ENCODE results near the gene FGD2.

The FGD2 gene

GRCh38 chr6:37036146-37036545 is 30.7 kb downstream of the FGD2 start:
- in situ Hi-C loops (cut with MboI; ENCODE audit: low sequenced_read_pairs): loop anchor here (25.0 kb wide), 1 partner anchor 151 kb away; no protein-coding TSS in a partner anchor

- in situ Hi-C loops (cut with MboI; ENCODE audit: low sequenced_read_pairs): loop anchor here (25.0 kb wide), 1 partner anchor 149 kb away; no protein-coding TSS in a partner anchor
These were observed 33.1 kb downstream of the FGD2 start for GRCh38 chr6:37038292-37039198.

DNA sequence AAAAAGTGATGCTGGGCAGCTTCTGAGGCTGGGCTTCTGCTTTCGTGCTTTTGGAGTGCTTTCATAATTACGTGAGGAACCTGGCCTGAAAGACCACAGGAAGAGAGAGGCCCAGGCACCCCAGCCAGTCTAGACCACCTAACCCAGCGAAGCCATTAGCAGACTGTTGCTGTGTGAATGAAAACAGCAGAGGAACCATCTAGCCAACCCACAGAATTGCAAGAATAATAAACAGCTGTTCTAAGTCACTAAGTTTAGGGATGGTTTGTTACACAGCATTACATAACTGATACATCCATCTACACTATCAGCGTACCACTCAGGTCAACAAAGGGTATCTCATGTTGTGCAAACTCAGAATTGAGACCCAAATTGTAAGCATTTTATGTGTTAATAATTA is 34.5 kb downstream of the FGD2 start:
- in situ Hi-C loops (cut with MboI; ENCODE audit: low sequenced_read_pairs): loop anchor here (25.0 kb wide), 1 partner anchor 147 kb away; no protein-coding TSS in a partner anchor

- in situ Hi-C loops (cut with MboI; ENCODE audit: low sequenced_read_pairs): loop anchor here (25.0 kb wide), 1 partner anchor 146 kb away; no protein-coding TSS in a partner anchor
These were observed 36.1 kb downstream of the FGD2 start for GRCh38 chr6:37041521-37041920.

DNA sequence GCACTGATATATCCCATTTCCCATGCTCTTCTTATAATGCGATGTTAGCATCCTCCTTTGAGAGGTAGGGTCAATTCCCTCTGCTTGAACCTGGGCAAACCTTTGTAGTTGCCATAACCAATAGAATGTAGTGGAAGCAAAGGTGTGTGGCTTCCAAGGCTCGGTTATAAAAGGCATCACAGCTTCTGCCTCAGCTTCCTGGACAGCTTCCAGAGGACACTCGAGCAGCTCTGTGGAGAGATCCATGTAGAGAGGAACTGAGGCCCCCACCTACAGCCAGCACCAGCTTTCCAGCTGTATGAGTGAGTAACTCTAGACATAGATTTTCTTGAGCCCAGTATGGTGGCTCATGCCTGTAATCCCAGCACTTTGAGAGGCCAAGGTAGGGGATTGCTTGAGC is 36.7 kb downstream of the FGD2 start:
- in situ Hi-C loops (cut with MboI; ENCODE audit: low sequenced_read_pairs): loop anchor here (25.0 kb wide), 1 partner anchor 145 kb away; no protein-coding TSS in a partner anchor

- in situ Hi-C loops (cut with MboI; ENCODE audit: low sequenced_read_pairs): loop anchor here (25.0 kb wide), 1 partner anchor 144 kb away; no protein-coding TSS in a partner anchor
These were observed 37.6 kb downstream of the FGD2 start for GRCh38 chr6:37043091-37043490.

DNA sequence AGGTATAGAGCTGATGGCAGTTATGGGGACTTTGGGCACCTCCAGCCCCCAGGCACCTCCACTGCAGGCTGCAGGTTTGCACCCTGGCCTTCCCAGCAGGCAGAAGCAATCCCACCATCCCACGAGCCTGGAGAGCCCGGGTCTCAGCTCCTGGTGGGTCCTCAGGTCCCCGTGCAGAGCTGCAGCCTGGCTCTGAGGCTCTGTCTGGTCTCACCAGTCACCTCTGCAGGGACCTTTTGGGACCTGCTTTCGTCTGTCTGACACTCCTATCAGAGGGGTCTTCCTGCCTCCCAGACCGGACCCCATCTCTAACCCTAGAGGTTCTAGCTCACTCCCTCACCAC is 41.9 kb downstream of the FGD2 start:
- in situ Hi-C loops (cut with MboI; ENCODE audit: low sequenced_read_pairs): loop anchor here (25.0 kb wide), 1 partner anchor 140 kb away; no protein-coding TSS in a partner anchor

- in situ Hi-C loops (cut with MboI; ENCODE audit: low sequenced_read_pairs): loop anchor here (25.0 kb wide), 1 partner anchor 139 kb away; no protein-coding TSS in a partner anchor
These were observed 42.4 kb downstream of the FGD2 start for GRCh38 chr6:37047689-37048402.

- in situ Hi-C loops (cut with MboI; ENCODE audit: low sequenced_read_pairs): loop anchor here (25.0 kb wide), 1 partner anchor 139 kb away; no protein-coding TSS in a partner anchor
These were observed 43.0 kb downstream of the FGD2 start for GRCh38 chr6:37048403-37048850.

GRCh38 chr6:37048851-37049757 is 43.6 kb downstream of the FGD2 start:
- in situ Hi-C loops (cut with MboI; ENCODE audit: low sequenced_read_pairs): loop anchor here (25.0 kb wide), 1 partner anchor 138 kb away; no protein-coding TSS in a partner anchor

DNA sequence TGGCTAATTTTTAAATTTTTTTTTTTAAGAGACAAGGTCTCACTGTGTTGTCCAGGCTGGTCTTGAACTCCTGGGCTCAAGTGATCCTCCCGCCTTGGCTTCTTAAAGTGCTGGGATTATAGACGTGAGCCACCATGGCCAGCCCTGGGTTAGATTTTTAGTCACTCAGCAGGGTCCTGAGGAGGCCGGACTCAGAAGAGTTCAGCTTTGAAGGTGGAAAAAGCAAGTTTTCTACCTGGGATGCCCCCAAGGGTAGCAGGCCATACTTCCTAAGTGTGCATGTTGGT is 44.2 kb downstream of the FGD2 start:
- in situ Hi-C loops (cut with MboI; ENCODE audit: low sequenced_read_pairs): loop anchor here (25.0 kb wide), 1 partner anchor 138 kb away; no protein-coding TSS in a partner anchor

GRCh38 chr6:37050045-37050853 is 44.8 kb downstream of the FGD2 start:
- in situ Hi-C loops (cut with MboI; ENCODE audit: low sequenced_read_pairs): no loop called here

DNA sequence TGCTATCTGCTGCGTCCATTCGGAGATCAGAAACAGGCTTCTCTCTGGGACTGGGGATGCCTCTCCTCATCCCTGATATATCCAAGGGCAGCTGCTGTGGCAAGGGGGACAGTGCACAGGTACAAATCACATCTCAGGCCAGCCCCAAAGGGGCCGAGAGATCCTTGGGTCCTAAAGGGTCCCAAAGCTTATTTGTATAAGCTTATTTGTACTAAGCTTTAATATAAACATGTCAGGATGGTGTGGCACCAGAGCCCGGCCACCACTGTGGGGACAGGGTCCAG is 45.3 kb downstream of the FGD2 start:
- in situ Hi-C loops (cut with MboI; ENCODE audit: low sequenced_read_pairs): no loop called here

GRCh38 chr6:37051138-37052026 is 45.9 kb downstream of the FGD2 start:
- in situ Hi-C loops (cut with MboI; ENCODE audit: low sequenced_read_pairs): no loop called here

DNA sequence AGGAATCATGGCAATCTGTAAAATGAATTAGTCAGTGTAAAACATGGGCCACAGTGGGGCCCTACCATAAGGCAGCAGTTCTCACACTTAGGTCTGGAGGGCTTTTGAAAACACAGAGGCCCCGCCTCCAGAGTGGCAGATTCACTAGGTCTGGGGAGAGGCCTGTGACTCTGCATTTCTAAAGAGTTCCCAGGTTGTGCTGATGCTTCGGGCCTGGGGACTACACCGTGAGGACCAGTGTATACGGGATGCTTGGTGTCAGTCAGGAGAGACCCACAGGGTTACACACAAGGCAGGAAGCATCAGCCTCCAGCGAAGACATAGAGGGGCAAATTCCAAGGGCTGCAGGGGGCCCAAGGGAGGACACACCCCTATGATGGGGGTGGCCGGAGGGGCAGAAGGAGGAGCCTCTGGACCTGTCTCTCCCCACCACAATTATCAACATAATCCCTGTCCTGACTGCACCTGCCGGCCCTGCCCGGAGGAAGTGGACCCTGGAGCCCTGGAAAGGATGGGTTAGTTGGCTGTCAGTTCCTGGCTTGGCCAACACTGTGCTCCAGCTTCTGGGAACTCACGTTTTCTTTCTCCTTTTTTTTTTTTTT is 46.7 kb downstream of the FGD2 start:
- in situ Hi-C loops (cut with MboI; ENCODE audit: low sequenced_read_pairs): no loop called here

GRCh38 chr6:37053683-37054082 is 48.2 kb downstream of the FGD2 start:
- in situ Hi-C loops (cut with MboI; ENCODE audit: low sequenced_read_pairs): no loop called here

GRCh38 chr6:37054171-37054570 is 48.7 kb downstream of the FGD2 start:
- in situ Hi-C loops (cut with MboI; ENCODE audit: low sequenced_read_pairs): no loop called here

DNA sequence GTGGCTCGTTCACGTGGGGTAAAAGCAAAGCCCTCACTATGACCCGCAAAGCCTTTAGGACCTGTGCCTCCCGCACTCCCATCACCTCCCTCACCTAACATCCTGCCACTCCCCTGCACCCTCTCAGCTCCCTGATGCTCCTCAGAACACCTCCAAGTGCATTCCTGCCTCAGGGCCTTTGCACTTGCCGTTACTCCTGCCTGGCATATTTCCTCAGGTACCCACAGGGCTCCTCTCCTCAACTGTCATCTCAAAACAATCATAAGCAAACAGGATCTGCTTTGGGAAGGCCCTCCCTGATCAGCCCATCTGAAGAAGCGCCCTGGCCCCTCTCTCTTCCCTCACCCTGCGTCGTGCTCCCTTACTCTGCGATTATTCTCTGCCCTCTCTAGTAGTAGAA is 49.1 kb downstream of the FGD2 start:
- in situ Hi-C loops (cut with MboI; ENCODE audit: low sequenced_read_pairs): no loop called here

DNA sequence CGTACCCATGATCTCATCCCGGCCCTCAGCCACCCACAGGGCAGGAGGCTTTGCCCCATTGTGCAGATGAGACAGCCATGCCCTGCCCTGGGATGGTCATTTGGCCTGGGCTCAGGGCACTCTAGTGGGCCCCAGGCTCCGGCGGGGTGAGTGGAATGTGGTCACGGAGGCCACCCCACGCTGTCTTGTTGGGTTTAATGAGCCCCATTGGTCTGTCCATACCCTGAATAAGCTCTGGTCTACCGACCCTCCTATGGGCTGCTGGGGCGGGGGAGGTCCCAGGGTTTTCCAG is 50.6 kb downstream of the FGD2 start:
- in situ Hi-C loops (cut with MboI; ENCODE audit: low sequenced_read_pairs): no loop called here
